NB4 (cell line): ENCODE data around the gene ZBTB33.

Experiments used
- DNase-seq: peaks from one replicate; pipeline ENCODE4 v3.0.0; 2010; ENCODE audit warnings: low read depth
- H3K4me3 ChIP-seq: one replicate; pipeline ENCODE4 v1.5.1; 2011; ENCODE audit warnings: mild to moderate bottlenecking, low read depth, low read length, moderate library complexity
- MYC ChIP-seq: IDR thresholded peaks from 2 replicates; pipeline ENCODE4 v1.6.1; 2011; ENCODE audit warnings: low read depth, low read length
- POLR2A ChIP-seq: IDR thresholded peaks from 2 replicates; pipeline ENCODE4 v1.6.1; 2011; ENCODE audit warnings: mild to moderate bottlenecking; ENCODE audit not compliant: insufficient read length; ENCODE audit errors: extremely low read depth
- TF ChIP-seq, protein P1 (sequence below): IDR thresholded peaks from one replicate; pipeline ENCODE4 v1.5.1; 2012; ENCODE audit warnings: low read depth, low read length
- TF ChIP-seq, protein P2 (sequence below): IDR thresholded peaks from 2 replicates; pipeline ENCODE4 v1.6.1; 2011; ENCODE audit warnings: low read depth, low read length

The ZBTB33 gene

DNA sequence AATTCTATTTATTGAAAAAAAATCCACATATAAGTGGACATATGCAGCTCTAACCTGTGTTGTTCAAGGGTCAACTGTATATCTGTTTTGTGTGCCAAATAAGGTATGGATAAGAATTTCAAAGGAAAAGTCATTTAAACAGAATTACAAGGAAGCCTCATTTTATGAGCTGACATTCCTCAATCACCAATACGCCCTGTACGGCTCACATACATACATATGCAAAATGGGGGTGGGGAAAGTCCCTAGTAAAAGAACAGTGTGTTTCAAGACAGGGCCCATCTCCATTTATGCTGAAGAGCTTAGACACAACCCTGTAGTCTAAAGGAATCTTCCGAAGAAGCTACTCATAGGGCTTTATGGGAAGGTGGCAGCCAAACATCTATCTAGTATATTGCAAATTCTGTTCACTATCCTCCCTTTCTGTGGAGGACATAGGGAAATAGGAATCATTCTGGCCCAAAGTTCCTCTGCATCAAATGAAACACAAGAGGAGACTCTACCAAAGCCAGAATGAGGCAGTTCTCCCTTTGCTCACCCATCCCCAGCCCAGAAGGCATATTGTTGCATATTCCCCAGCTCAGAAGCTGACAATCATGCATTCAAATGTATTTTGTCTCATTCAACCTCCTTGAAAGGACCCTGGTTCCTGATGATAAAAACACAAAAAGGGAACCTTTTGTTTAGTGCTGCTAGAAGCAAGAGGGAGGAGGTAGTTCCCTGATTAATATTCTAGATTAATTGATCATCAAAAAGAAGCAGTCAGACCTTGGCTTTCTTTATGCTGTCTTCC lies 13.7 kb upstream of the ZBTB33 start:
- no peak overlapping the region for H3K4me3 ChIP-seq
- no peak for DNase-seq
- TF ChIP-seq, protein P1, sequence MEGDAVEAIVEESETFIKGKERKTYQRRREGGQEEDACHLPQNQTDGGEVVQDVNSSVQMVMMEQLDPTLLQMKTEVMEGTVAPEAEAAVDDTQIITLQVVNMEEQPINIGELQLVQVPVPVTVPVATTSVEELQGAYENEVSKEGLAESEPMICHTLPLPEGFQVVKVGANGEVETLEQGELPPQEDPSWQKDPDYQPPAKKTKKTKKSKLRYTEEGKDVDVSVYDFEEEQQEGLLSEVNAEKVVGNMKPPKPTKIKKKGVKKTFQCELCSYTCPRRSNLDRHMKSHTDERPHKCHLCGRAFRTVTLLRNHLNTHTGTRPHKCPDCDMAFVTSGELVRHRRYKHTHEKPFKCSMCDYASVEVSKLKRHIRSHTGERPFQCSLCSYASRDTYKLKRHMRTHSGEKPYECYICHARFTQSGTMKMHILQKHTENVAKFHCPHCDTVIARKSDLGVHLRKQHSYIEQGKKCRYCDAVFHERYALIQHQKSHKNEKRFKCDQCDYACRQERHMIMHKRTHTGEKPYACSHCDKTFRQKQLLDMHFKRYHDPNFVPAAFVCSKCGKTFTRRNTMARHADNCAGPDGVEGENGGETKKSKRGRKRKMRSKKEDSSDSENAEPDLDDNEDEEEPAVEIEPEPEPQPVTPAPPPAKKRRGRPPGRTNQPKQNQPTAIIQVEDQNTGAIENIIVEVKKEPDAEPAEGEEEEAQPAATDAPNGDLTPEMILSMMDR, result no peak
- TF ChIP-seq, protein P2, sequence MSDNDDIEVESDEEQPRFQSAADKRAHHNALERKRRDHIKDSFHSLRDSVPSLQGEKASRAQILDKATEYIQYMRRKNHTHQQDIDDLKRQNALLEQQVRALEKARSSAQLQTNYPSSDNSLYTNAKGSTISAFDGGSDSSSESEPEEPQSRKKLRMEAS, result no peak
- TF ChIP-seq MYC (no peak), POLR2A (no peak)

DNA sequence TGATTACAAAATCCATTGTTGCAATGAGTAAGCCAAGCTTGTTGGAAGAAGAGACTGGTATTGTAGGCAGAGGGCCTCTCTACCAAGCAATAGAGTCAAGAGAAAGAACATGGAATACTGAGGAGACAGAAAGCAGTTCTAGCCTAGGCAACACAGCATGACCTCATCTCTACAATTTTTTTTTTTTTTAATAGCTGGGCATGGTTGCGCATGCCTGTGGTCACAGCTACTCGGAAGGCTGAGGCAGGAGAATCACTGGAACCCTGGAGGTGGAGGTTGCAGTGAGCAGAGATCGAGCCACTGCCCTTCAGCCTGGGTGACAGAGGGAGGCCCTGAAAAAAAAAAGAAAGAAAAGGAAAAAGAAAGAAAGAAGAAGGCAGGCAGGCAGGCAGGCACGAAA lies 11.7 kb upstream of the ZBTB33 start:
- TF ChIP-seq, protein P1, result no peak
- TF ChIP-seq POLR2A (no peak), MYC (no peak)
- TF ChIP-seq, protein P2, result no peak
- H3K4me3 ChIP-seq, result no peak overlapping the region
- no peak for DNase-seq

DNA sequence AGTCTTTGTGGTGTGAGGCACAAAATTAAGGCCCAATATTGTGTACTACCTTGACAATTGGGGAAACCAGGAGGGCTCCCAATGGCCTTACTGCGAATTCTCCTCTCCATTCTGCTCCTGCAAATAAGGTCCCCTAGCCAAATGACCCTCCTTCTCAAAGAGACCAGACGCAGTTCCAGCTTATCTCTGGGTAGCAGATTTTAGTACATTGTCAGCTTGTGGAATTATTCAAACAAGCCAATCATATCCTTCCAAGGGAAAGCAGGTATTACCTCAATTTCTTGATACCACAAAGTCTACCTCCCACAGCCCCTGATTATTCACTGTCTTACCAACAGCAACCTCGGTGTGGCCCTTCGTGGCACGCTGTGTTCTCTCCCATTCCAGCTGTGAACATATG lies 7.8 kb upstream of the ZBTB33 start:
- H3K4me3 ChIP-seq, result no peak overlapping the region
- DNase-seq, result no peak
- no peak for TF ChIP-seq POLR2A
- TF ChIP-seq, protein P1, result no peak

DNA sequence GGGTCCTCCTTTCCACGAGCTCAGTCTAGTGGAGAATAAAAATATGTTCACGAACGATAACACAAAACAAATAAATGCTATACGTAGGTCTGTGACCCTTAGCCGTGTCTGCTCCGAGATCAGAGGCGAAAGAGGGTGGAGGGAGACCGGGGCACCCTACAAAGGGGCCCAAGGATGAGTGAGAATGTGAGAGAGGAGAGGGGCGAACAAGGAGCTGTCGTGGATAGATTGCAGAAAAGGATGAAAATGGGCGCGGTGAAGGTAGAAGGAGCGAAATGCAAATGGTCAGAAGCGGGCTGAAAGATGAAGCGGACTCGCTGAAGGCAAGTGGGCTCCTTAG lies 6.2 kb upstream of the ZBTB33 start:
- TF ChIP-seq POLR2A, result no peak
- TF ChIP-seq, protein P2, result no peak
- peak; percentile 11 for DNase-seq
- H3K4me3 ChIP-seq, result peak overlapping the region; percentile 87

DNA sequence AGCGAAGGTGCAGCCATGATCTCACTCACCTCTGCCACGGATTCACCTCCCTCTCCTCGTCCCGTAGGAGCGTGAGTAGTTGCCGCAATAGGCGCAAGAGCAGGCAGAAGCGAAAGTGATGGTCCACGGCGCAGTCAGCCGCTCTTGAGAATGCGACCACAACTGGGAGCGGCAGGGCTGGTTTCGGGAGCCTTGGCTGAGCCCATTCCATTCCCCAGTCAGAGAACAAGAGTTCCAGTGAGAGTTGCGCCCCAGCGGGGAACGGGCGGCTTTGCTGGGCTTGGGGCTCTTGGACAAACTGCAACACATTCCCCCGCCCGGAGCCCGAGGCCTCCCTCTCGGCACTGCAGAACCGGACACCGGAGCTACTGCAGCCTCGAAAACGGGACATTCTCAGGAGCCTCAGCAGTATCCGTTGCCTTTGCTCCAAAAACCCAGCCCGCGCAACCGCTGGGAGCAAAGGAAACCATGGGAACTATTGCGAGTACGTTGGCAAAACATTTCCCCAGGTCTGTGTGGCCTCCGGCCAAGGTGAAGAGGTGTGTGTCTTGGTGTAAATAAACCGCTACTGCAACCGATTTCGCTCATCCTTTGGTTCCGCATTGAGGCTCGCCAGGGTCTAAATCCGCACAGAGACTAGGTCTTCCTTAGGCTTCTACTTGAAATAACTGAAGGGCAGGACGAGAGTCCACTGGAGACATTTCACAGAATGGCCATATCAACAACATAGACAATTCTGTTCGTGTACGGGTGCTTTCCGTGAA lies 5.7 kb upstream of the ZBTB33 start:
- peak; percentile 80 for DNase-seq
- TF ChIP-seq MYC, result no peak
- no peak for TF ChIP-seq POLR2A
- TF ChIP-seq, protein P2, result no peak
- peak overlapping the region; percentile 87 for H3K4me3 ChIP-seq

DNA sequence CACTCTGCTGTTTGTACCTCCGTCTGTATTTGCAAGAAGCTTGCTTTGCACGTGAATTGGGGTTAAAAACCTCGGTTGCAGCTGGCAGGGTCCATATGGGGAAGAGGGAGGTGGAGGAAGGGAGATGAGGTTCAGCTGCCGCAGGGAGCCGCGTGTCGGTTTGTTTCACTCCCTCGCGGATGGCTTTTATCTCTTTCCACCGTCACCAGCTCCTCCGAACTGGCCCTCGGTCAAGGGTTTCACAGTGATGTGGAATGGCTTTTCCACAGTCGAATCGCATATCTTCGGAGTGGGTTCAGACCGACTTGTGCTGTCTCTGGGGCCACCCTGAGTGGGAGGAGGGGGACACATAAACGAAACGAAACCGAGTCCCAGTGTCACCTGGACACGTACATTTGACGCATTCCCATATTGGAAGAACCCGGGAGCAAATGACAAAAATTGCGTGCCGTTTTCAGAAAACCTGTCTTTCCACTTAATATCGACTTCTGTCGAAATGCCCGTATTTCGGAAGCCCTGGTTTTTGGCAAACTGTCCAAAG lies 929 bp downstream of the ZBTB33 start:
- H3K4me3 ChIP-seq, result peak overlapping the region; percentile 93
- peak; percentile 67 for DNase-seq
- TF ChIP-seq, protein P1, result no peak
- TF ChIP-seq MYC (peak; percentile 42; the same call in 1 of the 2 replicates), POLR2A (no peak)
- TF ChIP-seq, protein P2, result peak; percentile 72; the same call in 1 of the 2 replicates
